HEK293T (cell line): ENCODE results near the gene MAGI3.

Experiments used
- CTCF ChIA-PET: fragments of 350-600 bp; formaldehyde crosslinking; extraction: SDS; loops from one replicate; lab custom pipeline; 2021; ENCODE audit warnings: antibody characterized with exemption, inconsistent platforms; lab: Yijun Ruan, JAX
- POLR2A ChIA-PET: fragments of 350-600 bp; formaldehyde crosslinking; extraction: SDS; loops from one replicate; lab custom pipeline; 2020; ENCODE audit warnings: antibody characterized with exemption, inconsistent platforms; lab: Yijun Ruan, JAX
- DNase-seq: peaks from one replicate; pipeline ENCODE4 v3.0.0; 2012; ENCODE audit warnings: mixed read lengths; ENCODE audit errors: extremely low spot score
- ARNT ChIP-seq: fragments of 450-650 bp; IDR thresholded peaks from 2 replicates; pipeline ENCODE4 v1.6.1; 2017; ENCODE audit warnings: mild to moderate bottlenecking
- BHLHE40 ChIP-seq: fragments of 450-650 bp; IDR thresholded peaks from 2 replicates; pipeline ENCODE4 v1.6.1; 2016; ENCODE audit warnings: mild to moderate bottlenecking, moderate library complexity, borderline replicate concordance
- CTBP1 ChIP-seq: fragments of 450-650 bp; IDR thresholded peaks from 2 replicates; pipeline ENCODE4 v1.6.1; 2016; ENCODE audit warnings: borderline replicate concordance
- ELF4 ChIP-seq: fragments of 450-650 bp; IDR thresholded peaks from 2 replicates; pipeline ENCODE4 v1.6.1; 2017; ENCODE audit warnings: antibody characterized with exemption
- FOXA1 ChIP-seq: fragments of 450-650 bp; IDR thresholded peaks from 2 replicates; pipeline ENCODE4 v1.6.1; 2016; ENCODE audit warnings: mild to moderate bottlenecking
- FOXK2 ChIP-seq: fragments of 450-650 bp; IDR thresholded peaks from 2 replicates; pipeline ENCODE4 v1.6.1; 2016; ENCODE audit warnings: mild to moderate bottlenecking
- FOXM1 ChIP-seq: fragments of 450-650 bp; IDR thresholded peaks from 2 replicates; pipeline ENCODE4 v1.6.1; 2017; ENCODE audit warnings: mild to moderate bottlenecking, borderline replicate concordance
- HDGF ChIP-seq: fragments of 450-650 bp; IDR thresholded peaks from 2 replicates; pipeline ENCODE4 v1.6.1; 2017; ENCODE audit warnings: antibody characterized with exemption, borderline replicate concordance
- L3MBTL2 ChIP-seq: fragments of 450-650 bp; conservative IDR thresholded peaks from 2 replicates; pipeline ENCODE4 v1.6.1; 2016; ENCODE audit warnings: mild to moderate bottlenecking
- LEF1 ChIP-seq: fragments of 450-650 bp; IDR thresholded peaks from 2 replicates; pipeline ENCODE4 v1.6.1; 2017; ENCODE audit warnings: mild to moderate bottlenecking, borderline replicate concordance
- NFRKB ChIP-seq: fragments of 450-650 bp; IDR thresholded peaks from 2 replicates; pipeline ENCODE4 v1.6.1; 2016; ENCODE audit warnings: mild to moderate bottlenecking, moderate library complexity
- PKNOX1 ChIP-seq: fragments of 450-650 bp; IDR thresholded peaks from 2 replicates; pipeline ENCODE4 v1.6.1; 2016
- SP1 ChIP-seq: fragments of 450-650 bp; IDR thresholded peaks from 2 replicates; pipeline ENCODE4 v1.6.1; 2017
- SUZ12 ChIP-seq: fragments of 450-650 bp; IDR thresholded peaks from 2 replicates; pipeline ENCODE4 v1.6.1; 2016; ENCODE audit warnings: mild to moderate bottlenecking
- TARDBP ChIP-seq: fragments of 450-650 bp; IDR thresholded peaks from 2 replicates; pipeline ENCODE4 v1.6.1; 2016
- ZNF384 ChIP-seq: fragments of 450-650 bp; IDR thresholded peaks from 2 replicates; pipeline ENCODE4 v1.6.1; 2016

MAGI3 gene

GRCh38 chr1:113389953-113390834, at the start of gene MAGI3:
MAGI3 (plus strand) TSS chr1:113390515; CDS start chr1:113391034, 519 bp downstream.
- CTCF ChIA-PET, result no interaction called here

DNA sequence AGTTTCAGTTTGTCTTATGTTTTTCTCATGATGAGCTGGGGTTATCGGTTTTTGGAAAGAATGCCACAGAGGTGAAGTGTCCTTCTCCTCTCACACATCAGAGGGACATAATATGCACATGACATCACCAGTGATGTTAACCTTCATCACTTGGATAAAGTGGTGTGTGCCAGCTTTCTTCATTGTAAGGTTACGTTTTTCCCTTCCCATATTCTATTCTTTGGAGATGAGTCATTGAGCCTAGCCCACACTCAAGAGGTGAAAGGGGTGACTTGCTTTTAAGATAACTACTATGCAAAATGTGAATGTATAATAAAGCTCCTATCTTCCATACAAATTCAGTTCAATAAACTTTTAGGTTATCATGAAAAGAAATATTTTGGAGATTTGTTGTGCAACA, 36.7 kb upstream of the MAGI3 start:
- ChIA-PET CTCF (no interaction called here), POLR2A (no interaction called here)
- DNase-seq, result no peak
- TF ChIP-seq HDGF, result no peak
- TF ChIP-seq L3MBTL2, result no peak
- no peak for TF ChIP-seq ZNF384
- no peak for TF ChIP-seq NFRKB
- no peak for TF ChIP-seq BHLHE40
- TF ChIP-seq FOXA1, result no peak
- TF ChIP-seq FOXM1, result no peak
- no peak for TF ChIP-seq PKNOX1
- TF ChIP-seq SP1, result no peak

More at GRCh38 chr1:113389953-113390834, at the start of gene MAGI3:
- DNase-seq, result peak; percentile 94
- POLR2A ChIA-PET, result interaction anchor here (0.6 to 1.4 kb wide), 7 partner anchors 10 to 316 kb away, joined by 3 to 6 read pairs (median 3); no protein-coding TSS in a partner anchor
- TF ChIP-seq ZNF384 (no peak), PKNOX1 (peak; percentile 97)

- CTCF ChIA-PET, result no interaction called here
- TF ChIP-seq FOXM1, result no peak
- TF ChIP-seq BHLHE40, result no peak
- no peak for TF ChIP-seq CTBP1
- no peak for TF ChIP-seq ELF4
- no peak for TF ChIP-seq FOXA1
- no peak for TF ChIP-seq LEF1
- TF ChIP-seq ARNT, result no peak
- no peak for TF ChIP-seq FOXK2
- no peak for DNase-seq
- POLR2A ChIA-PET, result no interaction called here
Measured at GRCh38 chr1:113363935-113364334, 26.4 kb upstream of the MAGI3 start.

DNA sequence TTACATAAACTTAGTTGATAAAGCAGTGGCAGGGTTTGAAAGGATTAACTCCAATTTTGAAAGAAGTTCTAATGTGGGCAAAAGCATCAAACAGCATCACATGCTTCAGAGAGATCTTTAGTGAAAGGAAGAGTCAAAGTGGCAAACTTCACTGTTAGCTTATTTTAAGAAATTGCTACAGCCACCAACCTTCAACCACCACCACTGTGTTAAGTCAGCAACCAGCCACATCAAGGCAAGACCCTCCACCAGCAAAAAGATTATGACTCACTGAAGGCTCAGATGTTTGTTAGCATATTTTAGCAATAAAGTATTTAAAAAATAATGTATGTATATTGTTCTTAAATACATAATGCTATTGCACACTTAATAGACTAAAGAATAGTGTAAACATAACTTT, 21.3 kb upstream of the MAGI3 start:
- ChIA-PET POLR2A (interaction anchor here (1.4 kb wide), 1 partner anchor 21 kb away, joined by 4 read pairs; the partner anchor contains the start of gene MAGI3), CTCF (no interaction called here)
- no peak for DNase-seq
- no peak for TF ChIP-seq FOXA1
- TF ChIP-seq FOXK2, result no peak
- no peak for TF ChIP-seq ZNF384
- no peak for TF ChIP-seq CTBP1
- no peak for TF ChIP-seq LEF1
- no peak for TF ChIP-seq SUZ12
- TF ChIP-seq PKNOX1, result no peak
- TF ChIP-seq ELF4, result no peak
- TF ChIP-seq SP1, result no peak
- TF ChIP-seq TARDBP, result no peak
- no peak for TF ChIP-seq FOXM1
- TF ChIP-seq BHLHE40, result no peak
- no peak for TF ChIP-seq HDGF
- TF ChIP-seq ARNT, result no peak
- no peak for TF ChIP-seq NFRKB
- TF ChIP-seq L3MBTL2, result no peak

- TF ChIP-seq SUZ12, result no peak
- no peak for TF ChIP-seq CTBP1
- no peak for TF ChIP-seq FOXM1
- TF ChIP-seq TARDBP, result no peak
- no peak for TF ChIP-seq L3MBTL2
- no peak for TF ChIP-seq FOXK2
- TF ChIP-seq BHLHE40, result no peak
- TF ChIP-seq ZNF384, result no peak
- TF ChIP-seq NFRKB, result no peak
- TF ChIP-seq FOXA1, result no peak
- TF ChIP-seq HDGF, result no peak
- no peak for TF ChIP-seq ELF4
- no peak for TF ChIP-seq ARNT
- no peak for TF ChIP-seq PKNOX1
- no peak for TF ChIP-seq LEF1
- ChIA-PET POLR2A (no interaction called here), CTCF (no interaction called here)
Measured at GRCh38 chr1:113369699-113370098, 20.6 kb upstream of the MAGI3 start.

GRCh38 chr1:113370868-113371267, 19.4 kb upstream of the MAGI3 start:
- TF ChIP-seq HDGF, result no peak
- no peak for TF ChIP-seq ELF4
- TF ChIP-seq ARNT, result no peak
- TF ChIP-seq ZNF384, result no peak
- TF ChIP-seq FOXK2, result no peak
- TF ChIP-seq NFRKB, result no peak
- TF ChIP-seq LEF1, result no peak
- TF ChIP-seq L3MBTL2, result no peak
- ChIA-PET CTCF (no interaction called here), POLR2A (no interaction called here)
- no peak for DNase-seq

More at GRCh38 chr1:113369699-113370098, 20.6 kb upstream of the MAGI3 start:
- no peak for DNase-seq
